ELR (cell line): ENCODE results near the gene PTPRU.
A peak's percentile ranks its signal among the peaks of the same experiment; 100 is the strongest.

Experiments used
- DNase-seq: peaks from one replicate; pipeline ENCODE4 v3.0.0-alpha.2; 2015; ENCODE audit warnings: low read depth

Gene PTPRU

DNA sequence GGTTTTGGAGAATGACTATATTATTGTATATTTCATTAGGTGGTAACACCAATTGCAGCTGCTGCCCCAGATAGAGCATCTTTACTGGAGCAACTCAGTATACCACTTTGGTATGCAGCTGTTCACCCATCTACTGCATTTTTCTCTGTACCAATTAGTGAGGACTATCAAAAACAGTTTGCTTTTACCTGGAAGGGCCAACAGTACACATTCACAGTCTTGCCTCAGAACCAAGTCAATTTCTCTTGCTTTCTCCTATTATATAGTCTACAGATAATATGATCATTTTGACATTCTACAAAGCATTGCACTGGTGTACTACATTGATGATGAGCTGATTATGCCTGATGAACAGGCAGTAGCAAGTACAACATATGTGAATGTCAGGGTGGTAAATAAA lies 99.3 kb downstream of the PTPRU start:
- no peak for DNase-seq

DNA sequence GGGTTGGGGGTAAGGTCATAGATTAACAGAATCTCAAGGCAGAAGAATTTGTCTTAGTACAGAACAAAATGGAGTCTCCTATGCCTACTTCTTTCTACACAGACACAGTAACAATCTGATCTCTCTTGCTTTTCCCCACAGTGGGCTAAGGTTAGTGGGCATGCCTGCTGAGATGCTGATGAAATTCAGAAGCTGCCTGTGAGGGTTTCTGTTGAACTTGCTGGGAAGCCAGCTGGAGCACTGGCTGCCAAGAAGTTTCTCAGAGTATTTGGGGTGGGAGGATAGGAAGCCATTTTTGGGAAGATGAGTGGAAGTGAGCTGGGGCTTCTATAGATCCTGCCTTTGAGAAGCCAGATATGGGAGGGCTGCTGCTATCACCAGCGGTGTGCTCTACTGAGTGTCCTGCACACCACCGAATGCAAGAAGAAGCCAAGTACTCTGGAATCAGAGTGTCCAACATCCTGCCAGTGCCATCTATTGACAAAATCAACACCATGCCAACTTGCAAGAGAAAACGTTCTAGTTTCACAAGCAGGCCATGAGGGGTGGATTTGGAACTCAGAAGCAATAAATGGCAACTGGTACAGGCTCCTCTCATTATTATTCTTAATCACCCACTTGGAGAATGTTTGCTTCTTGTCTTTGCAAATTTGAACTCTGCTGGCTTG lies 102.7 kb downstream of the PTPRU start:
- no peak for DNase-seq

DNA sequence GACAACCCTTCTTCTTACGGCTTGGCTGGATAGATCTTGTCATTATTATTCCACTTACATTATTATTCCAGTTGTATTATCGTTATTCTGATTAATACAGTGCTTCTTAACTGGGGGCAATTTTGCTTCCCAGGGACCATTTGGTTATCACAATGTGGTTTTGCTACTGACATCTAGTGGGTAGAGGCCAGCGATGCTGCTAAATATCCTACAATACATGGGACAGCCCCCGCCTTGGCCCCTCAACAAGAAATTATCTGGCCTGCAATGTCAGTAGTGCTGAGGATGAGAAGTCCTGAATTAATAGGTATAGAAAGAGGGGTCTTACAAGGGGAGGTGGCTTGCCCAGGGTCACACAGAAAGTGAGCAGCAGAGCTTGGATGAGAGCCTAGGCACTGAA lies 105.6 kb downstream of the PTPRU start:
- DNase-seq = peak; percentile 26

DNA sequence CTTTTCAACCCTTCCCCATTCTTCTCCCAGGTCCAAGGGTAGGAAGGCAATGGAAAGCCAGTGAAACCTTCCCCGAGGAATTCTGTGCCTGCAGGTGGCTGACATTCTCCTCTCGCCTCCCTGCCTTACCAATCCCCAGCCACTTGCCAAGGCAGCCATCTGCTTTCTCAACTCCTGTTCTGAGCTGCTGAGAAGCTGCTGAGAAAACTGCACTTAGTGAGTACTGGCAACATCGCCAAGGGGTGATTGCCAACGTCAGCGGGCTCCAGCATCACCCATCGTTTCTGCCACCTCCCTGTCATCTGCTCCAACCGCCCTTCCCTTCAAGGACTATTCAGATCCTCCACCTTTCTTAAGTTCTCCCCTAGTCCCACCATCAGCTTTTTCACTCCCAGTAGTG lies 106.0 kb downstream of the PTPRU start:
- no peak for DNase-seq

DNA sequence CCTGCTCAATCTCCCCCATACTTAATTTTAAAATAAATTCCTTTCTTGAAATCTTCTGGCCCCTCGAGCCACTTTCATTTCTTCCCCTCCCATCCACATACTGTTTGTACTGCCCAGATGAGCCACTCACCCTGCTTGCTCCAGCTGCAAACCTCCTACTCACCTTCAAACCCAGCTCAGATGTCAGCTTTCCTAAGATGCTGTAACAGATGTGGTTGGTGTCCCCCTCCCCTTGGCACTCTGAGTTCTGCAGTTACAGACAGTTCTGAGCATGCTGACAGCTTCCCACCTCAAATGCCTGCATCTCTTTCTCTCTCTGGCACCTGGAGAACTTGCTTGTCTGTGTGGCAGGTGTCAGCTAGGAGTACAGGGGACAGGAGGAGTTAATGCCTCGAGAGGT lies 106.7 kb downstream of the PTPRU start:
- no peak for DNase-seq

DNA sequence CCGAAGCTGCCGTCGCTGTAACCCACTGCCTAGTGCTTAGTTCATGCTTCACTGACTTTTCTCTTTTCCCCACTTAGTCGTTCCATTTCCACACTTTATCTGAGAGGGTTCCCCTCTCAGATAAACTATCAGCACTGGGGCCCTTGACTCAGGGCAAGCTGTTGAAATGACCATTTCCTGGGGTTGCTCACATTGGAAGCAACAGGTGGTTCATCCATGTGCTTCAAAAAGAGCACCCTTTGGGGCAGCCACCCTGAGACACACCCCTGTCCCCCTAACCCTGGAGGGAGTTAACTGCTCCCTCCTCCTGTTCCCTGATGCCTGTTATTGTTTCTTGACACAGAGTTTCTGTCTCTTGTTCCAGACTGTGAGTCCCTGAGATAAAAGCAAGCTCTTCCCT lies 107.2 kb downstream of the PTPRU start:
- no peak for DNase-seq

DNA sequence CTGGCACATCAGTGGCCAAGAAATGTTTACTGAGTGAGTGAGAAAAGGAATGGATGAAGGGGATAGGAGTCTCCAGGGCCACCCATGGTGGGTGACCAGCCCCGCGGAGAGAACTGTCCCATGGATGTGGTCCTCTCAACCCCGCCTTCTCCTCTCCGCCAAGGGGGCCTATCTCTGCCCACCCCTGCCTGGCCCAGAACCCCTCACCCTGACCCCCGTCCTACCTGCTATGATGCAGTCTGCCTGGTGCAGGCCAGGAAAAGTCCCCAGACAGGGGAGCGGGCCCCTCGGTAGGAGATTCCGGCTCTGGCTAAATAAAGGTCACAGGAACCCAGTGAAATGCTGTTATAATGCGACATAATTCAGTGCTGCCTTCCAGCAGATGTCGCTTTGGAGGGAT lies 107.6 kb downstream of the PTPRU start:
- no peak for DNase-seq

DNA sequence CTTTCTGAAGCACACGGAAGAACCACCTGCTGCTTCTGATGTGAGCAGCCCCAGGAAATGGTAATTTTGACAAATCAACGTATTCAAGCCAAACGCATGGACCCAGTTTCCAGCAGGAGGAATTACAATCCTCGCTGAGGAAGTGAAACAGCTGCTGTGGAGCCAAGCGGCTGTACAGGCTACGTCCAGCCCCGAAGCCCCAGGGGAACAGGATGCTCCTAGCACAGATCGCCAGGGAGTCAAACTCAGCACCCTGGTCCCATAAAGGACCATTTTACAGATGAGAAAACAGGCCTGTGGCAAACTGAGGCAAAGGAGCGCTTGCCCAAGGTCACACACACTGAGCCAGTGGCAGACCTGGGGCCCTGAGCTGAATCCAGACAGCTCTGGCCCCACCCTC lies 108.0 kb downstream of the PTPRU start:
- DNase-seq = no peak

DNA sequence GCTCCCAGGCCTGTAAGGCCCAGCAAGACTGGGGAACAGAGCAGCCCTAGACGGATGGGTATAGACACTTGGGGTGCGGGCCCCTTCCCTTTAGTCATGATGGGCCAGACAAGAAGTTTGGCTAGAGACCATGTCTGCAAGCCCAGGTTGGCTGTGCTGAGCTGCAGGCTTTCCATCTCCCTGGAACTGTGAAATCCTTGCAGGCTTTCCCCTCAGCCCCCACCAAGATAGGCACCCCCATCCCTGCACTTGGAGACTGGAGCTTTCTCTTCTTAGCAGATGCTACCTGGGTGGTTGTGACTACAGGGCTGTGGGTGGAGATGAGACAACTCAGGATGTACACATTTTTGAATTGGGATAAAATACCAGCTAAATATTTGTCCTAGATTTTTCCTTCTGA lies 110.3 kb downstream of the PTPRU start:
- DNase-seq = no peak

DNA sequence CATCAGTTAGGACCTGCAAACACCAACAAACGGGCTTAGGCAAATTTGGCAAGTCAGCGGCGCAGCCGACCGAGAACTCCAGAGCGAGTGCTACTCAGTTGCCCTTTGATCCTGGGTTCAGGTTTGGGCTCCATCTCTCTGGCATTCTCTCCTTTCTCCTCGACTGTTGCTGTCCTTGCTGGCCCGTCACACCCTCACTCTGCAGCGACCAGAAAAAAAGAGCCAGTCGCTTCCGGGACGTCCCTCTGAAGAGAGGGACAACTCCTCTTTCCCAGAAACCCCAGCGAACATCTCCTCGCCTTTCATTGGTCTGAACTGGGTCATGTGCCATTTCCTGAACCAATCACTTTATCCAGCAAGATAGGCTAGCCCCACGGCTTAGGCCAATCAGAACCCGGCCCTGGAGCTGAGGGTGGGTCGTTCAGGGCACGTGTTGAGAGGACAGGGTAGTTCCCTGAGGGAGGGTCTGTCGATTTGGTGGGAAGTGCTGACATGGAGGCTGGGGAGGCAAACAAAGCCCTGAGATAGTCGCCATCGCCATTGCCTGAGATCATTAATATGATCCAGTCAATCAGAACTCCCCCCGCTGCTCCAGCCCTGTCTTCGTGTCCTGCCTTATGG lies 113.7 kb downstream of the PTPRU start:
- DNase-seq = no peak

DNA sequence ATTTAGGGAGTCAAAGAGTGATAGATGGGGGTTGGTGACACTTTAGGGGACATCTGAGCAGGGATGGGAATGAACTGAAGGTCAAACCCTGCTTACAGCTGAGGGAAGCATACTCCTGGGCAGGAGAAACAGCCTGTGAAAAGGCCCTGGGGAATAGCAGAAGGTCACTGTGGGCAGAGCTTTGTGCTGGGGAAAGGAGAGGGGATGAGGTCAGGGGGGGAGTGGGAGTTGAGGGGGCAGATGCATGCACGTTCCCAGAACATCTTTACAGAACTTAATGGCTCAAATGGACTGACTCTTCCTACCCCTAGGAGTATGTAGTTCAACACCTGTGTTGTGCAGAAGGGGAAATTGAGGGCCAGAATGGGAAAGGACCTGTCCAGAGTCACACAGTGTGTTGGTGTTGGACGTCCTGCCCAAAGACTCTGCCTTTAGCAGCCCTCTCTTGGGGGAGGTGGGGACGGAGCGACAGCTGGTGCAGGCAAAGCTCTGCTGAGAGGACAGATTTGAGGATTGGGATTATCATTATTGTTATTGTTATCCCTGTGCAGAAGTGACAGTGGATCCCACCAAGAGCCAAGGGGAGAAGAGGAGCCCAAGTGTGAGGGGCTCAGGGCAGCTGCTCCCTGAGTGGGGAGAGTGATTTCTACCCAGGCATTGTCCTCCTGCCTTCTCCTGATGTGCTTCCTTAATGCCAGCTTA lies 116.5 kb downstream of the PTPRU start:
- no peak for DNase-seq

DNA sequence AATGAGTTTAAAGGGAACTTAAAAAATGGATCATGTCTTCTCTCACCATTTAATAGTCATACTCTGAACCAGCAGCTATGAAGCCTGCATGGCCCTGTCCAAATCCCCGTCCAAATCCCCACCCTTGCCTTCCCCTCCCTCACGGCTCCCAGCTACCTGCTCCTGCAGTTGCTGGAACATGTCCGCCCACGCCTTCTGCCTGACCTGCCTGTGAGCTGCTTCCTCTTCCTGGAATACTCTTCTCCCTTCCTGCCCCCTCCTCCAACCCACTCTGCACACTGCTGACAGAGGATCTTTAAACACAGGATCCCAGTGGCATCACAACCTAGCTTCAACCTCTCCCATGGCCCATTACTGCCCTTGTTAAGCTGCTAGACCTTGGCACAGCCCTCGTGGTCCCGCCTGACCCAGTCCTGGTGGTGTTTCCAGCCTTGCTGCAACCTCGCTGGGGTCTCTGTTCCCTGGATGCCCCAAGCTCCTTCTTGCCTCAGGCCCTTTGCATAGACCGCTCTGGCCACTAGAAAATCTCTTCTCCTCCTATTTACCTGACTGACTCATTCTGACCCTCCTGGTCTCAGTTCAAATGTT lies 118.3 kb downstream of the PTPRU start:
- no peak for DNase-seq

DNA sequence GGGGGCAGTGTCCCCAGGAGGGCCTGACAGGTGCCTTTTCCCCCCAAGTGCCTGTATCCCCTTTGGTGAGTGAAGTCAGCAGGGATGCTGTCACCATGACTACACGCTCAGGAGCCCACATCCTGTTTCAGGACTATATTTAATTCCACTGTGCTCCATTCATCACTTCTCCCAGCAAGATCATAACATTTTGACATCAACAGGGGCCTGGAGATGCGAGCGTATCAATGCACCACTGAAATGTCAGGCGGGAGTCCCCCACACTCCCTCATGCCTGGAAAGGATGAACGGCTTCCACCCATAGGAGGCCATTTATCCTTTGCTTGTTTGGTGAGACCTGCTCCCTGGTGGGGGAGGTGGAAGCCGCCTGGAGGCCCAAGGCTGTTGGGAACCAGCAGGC lies 119.1 kb downstream of the PTPRU start:
- DNase-seq = no peak

DNA sequence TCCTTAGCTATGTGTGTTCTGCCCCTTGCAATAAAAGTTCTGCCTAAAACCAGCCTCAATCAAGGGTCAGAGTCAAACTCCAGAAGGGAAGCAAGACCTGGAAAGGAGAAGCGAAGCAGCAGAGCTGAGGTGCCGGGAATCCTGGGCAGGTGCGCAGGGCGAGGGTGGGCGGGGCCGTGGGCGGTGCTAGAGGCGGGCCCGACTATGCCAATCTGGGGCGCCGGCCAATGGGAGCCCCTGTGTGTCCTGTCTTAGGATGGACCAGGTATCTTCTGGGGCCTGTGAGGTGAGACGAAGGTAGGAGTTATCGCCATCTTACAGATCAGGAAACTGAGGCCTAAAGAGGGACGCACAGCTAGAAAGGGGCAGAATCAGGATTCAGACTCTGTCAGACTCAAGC lies 120.3 kb downstream of the PTPRU start:
- no peak for DNase-seq

DNA sequence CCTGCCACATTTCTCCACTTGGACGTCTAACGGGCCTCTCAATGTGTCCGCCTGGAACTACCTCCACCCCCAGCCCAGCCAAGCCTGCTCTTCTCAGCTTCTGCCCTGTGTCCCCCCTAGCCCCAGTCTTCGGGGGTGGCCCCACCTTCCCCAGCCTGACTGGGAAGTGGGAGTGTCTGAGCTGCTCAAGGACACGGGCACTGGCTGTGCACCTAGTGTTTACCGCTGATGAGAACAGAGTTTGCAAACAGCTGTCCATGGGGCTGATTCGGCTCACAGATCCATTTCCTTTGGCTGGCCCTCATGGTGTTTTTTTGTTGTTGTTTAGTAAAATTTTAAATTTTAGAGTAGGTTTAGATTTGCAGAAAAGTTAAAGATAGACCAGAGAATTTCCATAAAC lies 121.1 kb downstream of the PTPRU start:
- DNase-seq = no peak

DNA sequence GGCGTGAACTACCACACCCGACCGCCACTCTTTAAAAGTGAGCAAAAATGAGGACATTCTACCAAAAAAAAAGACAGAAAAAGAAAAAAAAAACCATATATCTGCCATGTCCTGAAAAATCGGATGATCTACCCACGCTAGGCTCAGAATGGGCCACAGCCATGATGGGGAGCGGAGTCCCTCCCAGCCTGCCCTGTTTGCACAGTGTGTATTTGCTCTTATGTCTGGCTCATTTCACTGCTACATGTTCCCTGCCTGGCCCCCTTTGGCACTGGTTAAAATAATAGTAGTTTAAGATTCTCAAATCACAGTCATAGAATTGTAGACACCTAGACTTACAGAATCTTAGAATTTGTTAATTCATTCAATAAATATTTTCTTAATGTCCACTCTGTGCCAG lies 121.9 kb downstream of the PTPRU start:
- DNase-seq = no peak

DNA sequence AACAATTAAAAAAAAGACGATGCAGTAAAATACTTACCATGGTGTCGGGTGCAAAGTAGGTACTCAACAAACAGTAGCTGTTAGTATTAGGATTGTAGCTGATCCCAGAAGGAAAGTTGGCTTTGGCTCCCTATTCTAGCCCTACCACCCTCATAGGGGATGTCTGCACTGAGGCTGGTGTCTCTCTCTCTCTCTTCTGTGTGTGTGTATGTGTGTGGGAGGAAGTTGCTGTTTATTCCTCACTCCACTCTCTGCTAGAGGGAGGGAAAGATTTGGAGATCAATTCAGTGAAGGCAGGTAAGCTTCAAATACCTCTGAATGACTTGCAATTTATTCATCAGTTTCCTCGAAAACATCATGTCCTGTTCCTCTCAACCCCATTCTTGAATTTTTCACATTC lies 124.4 kb downstream of the PTPRU start:
- no peak for DNase-seq

DNA sequence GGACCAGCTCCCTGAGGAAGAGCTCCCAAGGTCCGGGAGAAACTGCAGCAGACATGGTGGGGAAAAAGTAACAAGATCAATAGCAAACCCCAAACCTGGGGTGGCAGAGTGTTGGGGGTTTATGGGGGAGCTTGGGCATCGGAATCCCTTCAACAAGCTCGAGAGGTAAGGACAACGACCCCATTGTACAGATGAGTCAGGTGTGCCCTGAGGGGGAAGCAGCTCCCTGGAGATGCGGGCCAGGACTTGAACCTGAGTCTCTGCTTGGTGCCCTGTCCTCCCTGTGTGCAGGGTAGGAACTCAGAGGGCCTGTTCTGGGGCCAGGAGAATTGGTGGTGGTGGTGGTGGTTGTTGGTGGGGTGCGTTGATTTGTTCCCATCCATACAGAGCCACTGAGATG lies 125.4 kb downstream of the PTPRU start:
- no peak for DNase-seq

DNA sequence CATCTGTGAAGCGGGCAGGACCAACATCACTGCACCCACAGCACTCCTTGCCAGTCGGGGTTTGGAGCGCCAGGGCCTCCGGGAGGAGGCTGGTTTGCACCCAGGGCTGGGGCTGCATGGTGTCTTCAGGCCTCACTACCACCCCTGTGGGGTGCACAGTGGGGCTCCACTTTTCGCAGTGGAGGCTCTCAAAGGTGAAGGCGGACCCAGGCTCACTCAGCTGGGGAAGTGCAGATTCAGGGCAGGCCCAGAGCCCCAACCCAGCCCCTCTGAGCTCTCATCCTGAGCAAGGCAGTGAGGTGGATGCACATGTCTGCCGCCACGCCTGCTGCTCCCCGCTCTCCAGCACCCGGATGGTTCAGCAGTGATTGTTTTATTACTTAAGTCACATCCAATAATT lies 125.8 kb downstream of the PTPRU start:
- DNase-seq = no peak

DNA sequence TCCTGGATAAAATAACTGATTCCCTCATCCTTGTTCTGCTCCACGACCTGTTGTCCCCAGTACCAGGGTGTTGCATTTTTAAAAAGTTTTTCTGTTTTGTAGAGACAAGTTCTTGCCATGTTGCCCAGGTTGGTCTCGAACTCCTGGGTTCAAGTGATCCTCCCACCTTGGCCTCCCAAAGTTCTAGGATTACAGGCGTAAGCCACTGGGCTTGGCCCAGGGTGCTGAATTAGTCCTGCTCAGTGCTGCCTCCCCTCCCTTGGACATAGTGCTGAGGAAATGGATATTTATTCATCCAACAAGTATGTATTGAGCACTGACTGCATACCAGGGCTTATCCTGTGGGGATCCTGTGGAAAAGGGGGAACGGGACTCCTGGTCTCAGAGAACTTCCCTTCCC lies 126.4 kb downstream of the PTPRU start:
- DNase-seq = no peak

DNA sequence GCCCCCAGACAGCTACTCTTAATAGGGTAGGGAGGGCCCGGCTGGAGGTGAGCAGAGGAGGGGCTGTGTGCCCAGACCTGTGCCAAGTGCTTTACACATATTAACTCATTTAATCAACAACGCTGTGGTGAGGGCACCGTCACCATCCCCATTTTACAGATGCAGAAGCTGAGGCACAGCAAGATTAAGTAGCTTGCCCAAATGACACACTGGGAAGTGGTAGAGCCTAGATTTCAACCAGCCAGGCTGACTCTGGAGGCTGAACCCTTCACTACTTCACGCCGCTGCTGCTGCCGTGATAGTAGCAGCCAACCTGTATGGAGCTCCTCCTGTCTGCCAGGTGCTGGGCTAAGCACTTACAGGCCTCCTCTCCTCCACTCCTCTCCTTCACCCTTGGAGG lies 127.2 kb downstream of the PTPRU start:
- DNase-seq = no peak

DNA sequence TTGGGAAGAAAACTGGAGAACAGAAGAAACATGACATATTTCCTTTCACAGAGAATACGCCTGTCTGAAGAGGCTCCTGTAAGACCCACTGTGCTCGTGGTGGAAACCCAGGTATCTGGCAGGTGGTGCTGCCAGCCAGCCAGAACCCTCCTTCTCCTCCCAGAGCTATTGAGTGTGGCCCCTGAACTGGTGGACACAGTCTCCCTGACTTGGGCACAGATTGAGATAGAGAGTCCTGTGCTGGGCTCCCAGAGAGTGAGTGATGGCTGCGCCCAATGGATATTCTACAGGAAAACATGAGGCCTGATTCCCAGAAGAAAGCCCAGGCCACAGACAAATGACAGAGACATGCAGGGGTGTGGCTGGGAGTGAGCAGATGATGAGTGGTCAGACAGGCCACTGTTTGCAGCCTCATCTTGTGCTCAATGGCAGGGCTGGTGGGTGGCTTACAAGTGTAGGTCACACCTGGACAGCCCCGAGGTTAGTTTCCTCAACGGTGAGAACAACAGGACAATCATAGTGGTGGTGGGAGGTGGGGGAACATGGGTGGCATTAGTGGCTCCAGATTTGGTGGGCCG lies 127.9 kb downstream of the PTPRU start:
- DNase-seq = no peak
